Measurements from ENCODE around the gene PTPN2. TPM values are rescaled to one million over a fixed set of nuclear protein-coding genes. Genes with fewer than 3 reads are reported as not detected.

Gene PTPN2
- 10.7 TPM for polyA plus RNA-seq (2012; ENCODE audit: insufficient read depth, insufficient read length, low read depth)

DNA sequence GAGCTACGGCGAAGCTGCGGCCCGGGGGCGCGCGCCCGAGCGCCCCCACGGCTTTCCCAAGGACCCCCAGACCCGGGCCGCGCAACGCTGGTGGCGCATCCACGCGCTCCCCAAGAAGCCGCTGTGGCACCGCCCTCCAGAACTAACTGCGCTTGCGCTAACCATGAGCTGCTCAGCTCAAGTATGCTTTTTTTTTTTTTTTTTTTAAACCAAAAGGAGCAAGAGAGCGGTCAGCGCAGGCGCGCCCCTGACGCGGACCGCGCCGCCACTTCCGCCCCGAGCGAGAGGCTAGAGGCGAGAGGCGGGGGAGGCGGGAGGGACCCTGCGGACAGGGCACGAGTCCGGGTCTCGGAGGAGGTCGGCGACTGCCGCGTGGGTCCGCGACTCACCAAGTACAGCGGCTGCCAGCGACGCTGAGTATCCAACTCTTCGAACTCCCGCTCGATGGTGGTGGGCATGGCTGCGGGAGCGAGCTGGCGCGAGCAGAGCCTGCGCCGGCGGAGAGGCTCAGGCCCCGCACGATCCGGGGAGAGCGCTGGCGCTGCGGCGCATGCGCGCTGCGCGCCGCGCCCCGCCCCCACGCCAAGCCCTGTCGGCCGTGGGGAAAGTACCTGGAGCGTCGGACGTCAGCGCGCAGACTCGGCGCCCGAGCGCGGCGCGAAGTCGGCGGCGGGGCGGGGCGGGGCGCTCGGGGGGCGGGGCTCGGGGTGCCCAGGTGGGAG lies at the start of gene PTPN2:
TSS of gene PTPN2 (minus strand) at position 554 of the 722 bp plus-strand sequence. CDS start at position 458, 96 bp downstream.
- Histone ChIP-seq H3K9me3 (no peaks in the 10 kb centered on the region), H3K4me3 (ENCODE audit: low read depth, low read length) (peak within 1 kb of the TSS; percentile 71), H3K4me1 (no peaks in the 10 kb centered on the region), H3K27me3 (no peaks in the 10 kb centered on the region), H3K36me3 (no peaks in the 10 kb centered on the region)
- TF ChIP-seq, protein P1, sequence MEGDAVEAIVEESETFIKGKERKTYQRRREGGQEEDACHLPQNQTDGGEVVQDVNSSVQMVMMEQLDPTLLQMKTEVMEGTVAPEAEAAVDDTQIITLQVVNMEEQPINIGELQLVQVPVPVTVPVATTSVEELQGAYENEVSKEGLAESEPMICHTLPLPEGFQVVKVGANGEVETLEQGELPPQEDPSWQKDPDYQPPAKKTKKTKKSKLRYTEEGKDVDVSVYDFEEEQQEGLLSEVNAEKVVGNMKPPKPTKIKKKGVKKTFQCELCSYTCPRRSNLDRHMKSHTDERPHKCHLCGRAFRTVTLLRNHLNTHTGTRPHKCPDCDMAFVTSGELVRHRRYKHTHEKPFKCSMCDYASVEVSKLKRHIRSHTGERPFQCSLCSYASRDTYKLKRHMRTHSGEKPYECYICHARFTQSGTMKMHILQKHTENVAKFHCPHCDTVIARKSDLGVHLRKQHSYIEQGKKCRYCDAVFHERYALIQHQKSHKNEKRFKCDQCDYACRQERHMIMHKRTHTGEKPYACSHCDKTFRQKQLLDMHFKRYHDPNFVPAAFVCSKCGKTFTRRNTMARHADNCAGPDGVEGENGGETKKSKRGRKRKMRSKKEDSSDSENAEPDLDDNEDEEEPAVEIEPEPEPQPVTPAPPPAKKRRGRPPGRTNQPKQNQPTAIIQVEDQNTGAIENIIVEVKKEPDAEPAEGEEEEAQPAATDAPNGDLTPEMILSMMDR (IDR thresholded peaks at IDR 0.05; ENCODE audit: low read depth, low read length), result no peak
- DNase-seq, result peak; percentile 84

DNA sequence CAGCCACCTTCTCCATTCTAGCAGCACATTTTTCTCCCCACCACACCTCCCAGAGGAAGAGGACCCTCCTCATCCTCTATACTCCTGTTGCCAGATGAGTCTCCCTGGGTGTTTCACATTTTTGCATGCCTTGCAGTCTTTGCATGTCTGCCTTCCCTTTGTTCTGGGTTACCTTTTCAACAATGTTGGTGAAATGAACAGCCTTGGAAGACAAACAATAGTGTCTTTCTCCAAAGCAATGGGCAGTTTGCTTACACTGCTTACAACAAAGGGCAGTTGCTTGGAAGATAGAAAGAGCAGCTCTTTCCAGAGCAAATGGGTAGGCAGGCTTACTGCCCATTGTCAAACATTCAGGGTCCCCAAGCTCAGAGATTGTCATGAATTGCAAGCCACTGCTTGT lies 49.3 kb upstream of the PTPN2 start:
- TF ChIP-seq, protein P1 (IDR thresholded peaks at IDR 0.05; ENCODE audit: low read depth, low read length), result no peak
- H3K4me1 ChIP-seq, result no peaks in the 10 kb centered on the region
- no peaks in the 10 kb centered on the region for H3K9me3 ChIP-seq
- no peak for DNase-seq
- H3K36me3 ChIP-seq, result no peaks in the 10 kb centered on the region
- no peak overlapping the region for H3K4me3 ChIP-seq (ENCODE audit: low read depth, low read length)
- H3K27me3 ChIP-seq, result no peaks in the 10 kb centered on the region

DNA sequence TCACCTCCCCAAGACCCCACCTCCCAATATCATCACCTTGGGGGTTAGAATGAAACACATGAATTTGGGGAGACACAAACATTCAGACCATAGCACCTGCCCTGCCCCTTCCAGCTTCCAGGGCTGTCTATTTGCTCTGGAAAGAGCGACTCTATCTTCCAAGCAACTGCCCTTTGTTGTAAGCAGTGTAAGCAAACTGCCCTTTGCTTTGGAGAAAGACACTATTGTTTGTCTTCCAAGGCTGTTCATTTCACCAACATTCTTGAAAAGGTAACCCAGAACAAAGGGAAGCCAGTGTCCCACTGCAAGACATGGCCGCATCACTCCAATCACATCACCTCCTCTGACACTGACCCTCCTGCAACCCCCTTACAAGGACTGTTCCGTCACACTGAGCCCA lies 46.9 kb upstream of the PTPN2 start:
- Histone ChIP-seq H3K4me1 (no peaks in the 10 kb centered on the region), H3K9me3 (no peaks in the 10 kb centered on the region), H3K4me3 (ENCODE audit: low read depth, low read length) (no peak overlapping the region), H3K27me3 (no peaks in the 10 kb centered on the region), H3K36me3 (no peaks in the 10 kb centered on the region)
- DNase-seq, result no peak
- TF ChIP-seq, protein P1 (IDR thresholded peaks at IDR 0.05; ENCODE audit: low read depth, low read length), result no peak

DNA sequence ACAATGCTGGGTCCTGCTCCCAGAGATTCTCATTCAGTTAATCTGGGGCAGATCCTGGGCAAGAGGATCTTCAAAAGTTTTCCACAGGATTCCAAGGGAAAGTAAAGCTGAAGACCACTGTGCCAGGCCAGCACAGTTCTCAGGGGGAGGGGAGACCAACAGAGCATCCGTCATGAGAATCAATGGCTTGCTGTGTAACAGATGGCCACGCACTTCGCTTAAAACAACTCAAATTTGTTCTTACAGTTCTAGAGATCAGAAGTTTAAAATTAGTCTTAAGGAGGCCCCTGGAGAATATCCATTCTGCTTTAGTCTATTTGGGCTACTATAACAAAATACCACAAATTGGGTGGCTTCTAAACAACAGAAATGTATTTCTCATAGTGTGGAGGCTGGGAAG lies 46.3 kb upstream of the PTPN2 start:
- Histone ChIP-seq H3K9me3 (no peaks in the 10 kb centered on the region), H3K27me3 (no peaks in the 10 kb centered on the region), H3K4me3 (ENCODE audit: low read depth, low read length) (no peak overlapping the region), H3K4me1 (no peaks in the 10 kb centered on the region), H3K36me3 (no peaks in the 10 kb centered on the region)
- TF ChIP-seq, protein P1 (IDR thresholded peaks at IDR 0.05; ENCODE audit: low read depth, low read length), result no peak
- DNase-seq, result no peak

DNA sequence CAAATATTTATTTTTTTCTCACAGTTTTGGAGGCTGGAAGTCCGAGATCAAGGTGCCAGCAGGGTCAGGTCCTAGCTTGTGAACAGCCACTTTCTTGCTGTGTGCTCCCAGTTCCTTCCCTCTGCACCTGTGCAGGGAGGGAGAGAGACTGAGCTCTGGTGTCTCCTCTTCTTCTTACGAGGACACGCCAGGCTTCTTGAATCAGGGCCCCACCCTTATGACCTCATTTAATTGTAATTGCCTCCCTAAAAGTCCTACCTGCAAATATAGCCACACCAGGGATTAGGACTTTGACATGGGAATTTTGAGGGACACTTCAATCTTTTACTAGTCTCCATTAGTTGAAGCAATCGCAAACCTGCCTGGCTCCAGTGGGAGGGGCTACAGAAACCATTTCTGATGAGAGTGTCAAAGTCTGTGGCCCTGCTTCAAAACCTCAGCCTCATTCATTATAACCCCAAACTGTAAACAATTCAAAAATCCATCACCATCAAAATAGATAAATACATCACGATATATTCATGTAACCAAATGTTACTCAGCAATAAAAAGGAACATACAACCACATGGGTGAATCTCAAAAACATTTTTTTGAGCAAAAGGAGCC lies 45.5 kb upstream of the PTPN2 start:
- Histone ChIP-seq H3K4me3 (ENCODE audit: low read depth, low read length) (no peak overlapping the region), H3K27me3 (no peaks in the 10 kb centered on the region)
- DNase-seq, result no peak

More for the DNA sequence above, 45.5 kb upstream of the PTPN2 start:
- TF ChIP-seq, protein P1 (IDR thresholded peaks at IDR 0.05; ENCODE audit: low read depth, low read length), result no peak
- H3K36me3 ChIP-seq, result no peaks in the 10 kb centered on the region
- H3K4me1 ChIP-seq, result no peaks in the 10 kb centered on the region
- H3K9me3 ChIP-seq, result no peaks in the 10 kb centered on the region
